Kidney epithelial cell (primary cell): ENCODE measurements around the gene TFF3. TPM values are rescaled to one million over a fixed set of nuclear protein-coding genes. Genes with fewer than 3 reads are reported as not detected.

Experiments used
- DNase-seq: peaks from one replicate; pipeline ENCODE4 v3.0.0-alpha.2; 2010; ENCODE audit warnings: low read depth
- H3K27me3 ChIP-seq: 2 replicates; pipeline ENCODE4 v1.6.0; 2011; ENCODE audit warnings: low read length; ENCODE audit not compliant: control insufficient read depth, insufficient read depth
- H3K36me3 ChIP-seq: 2 replicates; pipeline ENCODE4 v1.5.1; 2011; ENCODE audit warnings: low read length; ENCODE audit not compliant: control insufficient read depth, insufficient read depth
- H3K4me3 ChIP-seq: 2 replicates; pipeline ENCODE4 v1.5.1; 2011; ENCODE audit warnings: low read depth, mild to moderate bottlenecking, control low read depth, low read length
- CTCF ChIP-seq: IDR thresholded peaks from 2 replicates; pipeline ENCODE4 v1.5.1; 2011; ENCODE audit warnings: mild to moderate bottlenecking, moderate library complexity, low read length, control low read depth, inconsistent platforms; ENCODE audit not compliant: insufficient read depth, poor library complexity, severe bottlenecking
- total RNA-seq: library from RNA; depleted of rRNA; stranded (reverse); fragments of >200 nt; gene quantifications from 2 replicates; pipeline ENCODE4 v1.2.3, GENCODE V29; 2015

The TFF3 gene
- total RNA-seq, 1 donor from 2014 or later: 0.17 TPM

- no peak for TF ChIP-seq CTCF
- no peak for DNase-seq
- H3K4me3 ChIP-seq: no peak overlapping the region
- peaks cover 18% of the 10 kb centered on the region for H3K27me3 ChIP-seq
- H3K36me3 ChIP-seq: no peaks in the 10 kb centered on the region
Observed at GRCh38 chr21:42311816-42312625, 3.2 kb downstream of the TFF3 start.

GRCh38 chr21:42311160-42311559 lies 4.0 kb downstream of the TFF3 start:
- H3K4me3 ChIP-seq: no peak overlapping the region
- no peaks in the 10 kb centered on the region for H3K36me3 ChIP-seq
- H3K27me3 ChIP-seq: peaks cover 18% of the 10 kb centered on the region
- DNase-seq: no peak
- no peak for TF ChIP-seq CTCF

GRCh38 chr21:42310411-42311001 lies 4.7 kb downstream of the TFF3 start:
- peaks cover 20% of the 10 kb centered on the region for H3K27me3 ChIP-seq
- no peak for DNase-seq
- TF ChIP-seq CTCF: no peak

GRCh38 chr21:42309753-42310213 lies 5.4 kb downstream of the TFF3 start:
- TF ChIP-seq CTCF: peak; percentile 83
- Histone ChIP-seq H3K36me3 (no peaks in the 10 kb centered on the region), H3K27me3 (peaks cover 22% of the 10 kb centered on the region), H3K4me3 (no peak overlapping the region)
- no peak for DNase-seq

More at GRCh38 chr21:42310411-42311001, 4.7 kb downstream of the TFF3 start:
- Histone ChIP-seq H3K4me3 (no peak overlapping the region), H3K36me3 (no peaks in the 10 kb centered on the region)

- Histone ChIP-seq H3K4me3 (no peak overlapping the region), H3K36me3 (no peaks in the 10 kb centered on the region), H3K27me3 (peaks cover 26% of the 10 kb centered on the region)
- TF ChIP-seq CTCF: no peak
- DNase-seq: no peak
Observed at GRCh38 chr21:42308914-42309752, 6.1 kb downstream of the TFF3 start.
